Measurements from ENCODE around the gene FAM20C.

DNA sequence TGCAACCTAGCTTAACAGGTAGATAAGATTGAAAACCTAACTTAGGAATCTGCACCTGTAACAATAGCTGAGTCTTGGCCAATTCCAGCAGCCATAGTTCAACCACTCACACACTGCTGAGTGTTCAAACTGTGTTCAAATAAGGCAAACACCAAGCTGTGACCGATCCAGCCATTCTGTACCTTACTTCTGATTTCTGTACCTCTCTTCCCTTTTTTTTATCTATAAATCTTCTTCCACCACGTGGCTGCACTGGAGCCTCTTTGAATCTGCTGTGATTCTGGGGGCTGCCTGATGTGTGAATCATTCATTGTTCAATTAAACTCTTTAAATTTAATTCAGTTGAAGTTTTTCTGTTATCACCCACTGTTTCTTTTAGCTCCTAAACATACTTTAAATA, 81.9 kb downstream of the FAM20C start:
- TF ChIP-seq, protein P1, sequence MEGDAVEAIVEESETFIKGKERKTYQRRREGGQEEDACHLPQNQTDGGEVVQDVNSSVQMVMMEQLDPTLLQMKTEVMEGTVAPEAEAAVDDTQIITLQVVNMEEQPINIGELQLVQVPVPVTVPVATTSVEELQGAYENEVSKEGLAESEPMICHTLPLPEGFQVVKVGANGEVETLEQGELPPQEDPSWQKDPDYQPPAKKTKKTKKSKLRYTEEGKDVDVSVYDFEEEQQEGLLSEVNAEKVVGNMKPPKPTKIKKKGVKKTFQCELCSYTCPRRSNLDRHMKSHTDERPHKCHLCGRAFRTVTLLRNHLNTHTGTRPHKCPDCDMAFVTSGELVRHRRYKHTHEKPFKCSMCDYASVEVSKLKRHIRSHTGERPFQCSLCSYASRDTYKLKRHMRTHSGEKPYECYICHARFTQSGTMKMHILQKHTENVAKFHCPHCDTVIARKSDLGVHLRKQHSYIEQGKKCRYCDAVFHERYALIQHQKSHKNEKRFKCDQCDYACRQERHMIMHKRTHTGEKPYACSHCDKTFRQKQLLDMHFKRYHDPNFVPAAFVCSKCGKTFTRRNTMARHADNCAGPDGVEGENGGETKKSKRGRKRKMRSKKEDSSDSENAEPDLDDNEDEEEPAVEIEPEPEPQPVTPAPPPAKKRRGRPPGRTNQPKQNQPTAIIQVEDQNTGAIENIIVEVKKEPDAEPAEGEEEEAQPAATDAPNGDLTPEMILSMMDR (IDR thresholded peaks at IDR 0.05), result no peak
- TF ChIP-seq EP300 (IDR thresholded peaks at IDR 0.05), result no peak
